Activated naive CD4-positive, alpha-beta T cell treated with Interleukin-2 at 50 U/mL for 16 hours (primary cell): ENCODE data around the gene RESF1.
"Not testable (repeated sequence)": the region's sequence is repeated elsewhere in the genome, so short reads cannot be mapped to it uniquely, and the experiment has no call there.

Experiments
- DNase-seq: peaks from one replicate; pipeline ENCODE4 v3.0.0-alpha.2; 2020

RESF1 gene

GRCh38 chr12:31959161-31959700 lies at the start of gene RESF1:
TSS of gene RESF1 (plus strand) at chr12:31959415. CDS start at chr12:31980956, 21,541 bp downstream.
- DNase-seq, result peak; percentile 84

- no peak for DNase-seq
Measured at GRCh38 chr12:31914927-31915326, 44.3 kb upstream of the RESF1 start.

- no peak for DNase-seq
Measured at GRCh38 chr12:31915446-31915845, 43.8 kb upstream of the RESF1 start.

GRCh38 chr12:31922341-31923062 lies 36.7 kb upstream of the RESF1 start:
- no peak for DNase-seq

- DNase-seq, result no peak
Measured at GRCh38 chr12:31923063-31923412, 36.2 kb upstream of the RESF1 start.

GRCh38 chr12:31928246-31929026 lies 30.8 kb upstream of the RESF1 start:
- peak; percentile 12 for DNase-seq

GRCh38 chr12:31929027-31929526 lies 30.1 kb upstream of the RESF1 start:
- peak; percentile 5 for DNase-seq

GRCh38 chr12:31931796-31932715 lies 27.2 kb upstream of the RESF1 start:
- no peak for DNase-seq

- DNase-seq, result no peak
Measured at GRCh38 chr12:31944299-31944698, 14.9 kb upstream of the RESF1 start.

GRCh38 chr12:31947971-31948370 lies 11.2 kb upstream of the RESF1 start:
- DNase-seq, result no peak

- not testable (repeated sequence) for DNase-seq
Measured at GRCh38 chr12:31948697-31949359, 10.4 kb upstream of the RESF1 start.

GRCh38 chr12:31950088-31950487 lies 9.1 kb upstream of the RESF1 start:
- DNase-seq, result no peak

GRCh38 chr12:31950492-31950891 lies 8.7 kb upstream of the RESF1 start:
- DNase-seq, result no peak

GRCh38 chr12:31951008-31951407 lies 8.2 kb upstream of the RESF1 start:
- no peak for DNase-seq

GRCh38 chr12:31951939-31952338 lies 7.3 kb upstream of the RESF1 start:
- no peak for DNase-seq

- no peak for DNase-seq
Measured at GRCh38 chr12:31952418-31952817, 6.8 kb upstream of the RESF1 start.

GRCh38 chr12:31954925-31955858 lies 4.0 kb upstream of the RESF1 start:
- DNase-seq, result no peak

- no peak for DNase-seq
Measured at GRCh38 chr12:31958569-31959160, 550 bp upstream of the RESF1 start.

- peak; percentile 73 for DNase-seq
Measured at GRCh38 chr12:31959701-31960391, 631 bp downstream of the RESF1 start.

GRCh38 chr12:31961137-31961536 lies 1.9 kb downstream of the RESF1 start:
- DNase-seq, result no peak
